ENCODE measurements around the gene TULP4.

Gene TULP4

GRCh38 chr6:158543606-158544185, 231.4 kb downstream of the TULP4 start:
- no peak for ATAC-seq
- TF ChIP-seq TCF4 (CRISPR knock-in tag; IDR thresholded peaks at IDR 0.05; ENCODE audit: borderline replicate concordance) (no peak), ZNF8 (CRISPR knock-in tag; IDR thresholded peaks at IDR 0.05) (no peak), OSR1 (CRISPR knock-in tag; IDR thresholded peaks at IDR 0.05) (no peak), GLIS3 (CRISPR knock-in tag; IDR thresholded peaks at IDR 0.05) (no peak), ESRRG (CRISPR knock-in tag; IDR thresholded peaks at IDR 0.05) (no peak), CSRNP3 (CRISPR knock-in tag; IDR thresholded peaks at IDR 0.05) (no peak)
- TF ChIP-seq, protein P1, sequence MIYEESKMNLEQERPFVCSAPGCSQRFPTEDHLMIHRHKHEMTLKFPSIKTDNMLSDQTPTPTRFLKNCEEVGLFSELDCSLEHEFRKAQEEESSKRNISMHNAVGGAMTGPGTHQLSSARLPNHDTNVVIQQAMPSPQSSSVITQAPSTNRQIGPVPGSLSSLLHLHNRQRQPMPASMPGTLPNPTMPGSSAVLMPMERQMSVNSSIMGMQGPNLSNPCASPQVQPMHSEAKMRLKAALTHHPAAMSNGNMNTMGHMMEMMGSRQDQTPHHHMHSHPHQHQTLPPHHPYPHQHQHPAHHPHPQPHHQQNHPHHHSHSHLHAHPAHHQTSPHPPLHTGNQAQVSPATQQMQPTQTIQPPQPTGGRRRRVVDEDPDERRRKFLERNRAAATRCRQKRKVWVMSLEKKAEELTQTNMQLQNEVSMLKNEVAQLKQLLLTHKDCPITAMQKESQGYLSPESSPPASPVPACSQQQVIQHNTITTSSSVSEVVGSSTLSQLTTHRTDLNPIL (CRISPR knock-in tag; IDR thresholded peaks at IDR 0.05; ENCODE audit: low read depth) = no peak
- TF ChIP-seq, protein P2, sequence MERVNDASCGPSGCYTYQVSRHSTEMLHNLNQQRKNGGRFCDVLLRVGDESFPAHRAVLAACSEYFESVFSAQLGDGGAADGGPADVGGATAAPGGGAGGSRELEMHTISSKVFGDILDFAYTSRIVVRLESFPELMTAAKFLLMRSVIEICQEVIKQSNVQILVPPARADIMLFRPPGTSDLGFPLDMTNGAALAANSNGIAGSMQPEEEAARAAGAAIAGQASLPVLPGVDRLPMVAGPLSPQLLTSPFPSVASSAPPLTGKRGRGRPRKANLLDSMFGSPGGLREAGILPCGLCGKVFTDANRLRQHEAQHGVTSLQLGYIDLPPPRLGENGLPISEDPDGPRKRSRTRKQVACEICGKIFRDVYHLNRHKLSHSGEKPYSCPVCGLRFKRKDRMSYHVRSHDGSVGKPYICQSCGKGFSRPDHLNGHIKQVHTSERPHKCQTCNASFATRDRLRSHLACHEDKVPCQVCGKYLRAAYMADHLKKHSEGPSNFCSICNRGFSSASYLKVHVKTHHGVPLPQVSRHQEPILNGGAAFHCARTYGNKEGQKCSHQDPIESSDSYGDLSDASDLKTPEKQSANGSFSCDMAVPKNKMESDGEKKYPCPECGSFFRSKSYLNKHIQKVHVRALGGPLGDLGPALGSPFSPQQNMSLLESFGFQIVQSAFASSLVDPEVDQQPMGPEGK (CRISPR knock-in tag; IDR thresholded peaks at IDR 0.05; ENCODE audit: borderline replicate concordance) = no peak

- ATAC-seq = no peak
- TF ChIP-seq RARB (CRISPR knock-in tag; IDR thresholded peaks at IDR 0.05) (no peak), ESRRG (CRISPR knock-in tag; IDR thresholded peaks at IDR 0.05) (no peak), PPARA (CRISPR knock-in tag; IDR thresholded peaks at IDR 0.05; ENCODE audit: borderline replicate concordance) (no peak)
Observed at GRCh38 chr6:158544428-158544827, 232.2 kb downstream of the TULP4 start.

- TF ChIP-seq PPARA (CRISPR knock-in tag; IDR thresholded peaks at IDR 0.05; ENCODE audit: borderline replicate concordance) = no peak
- no peak for TF ChIP-seq ISL1 (CRISPR knock-in tag; IDR thresholded peaks at IDR 0.05)
- TF ChIP-seq, protein P2 (CRISPR knock-in tag; IDR thresholded peaks at IDR 0.05; ENCODE audit: borderline replicate concordance) = no peak
- no peak for TF ChIP-seq CSRNP3 (CRISPR knock-in tag; IDR thresholded peaks at IDR 0.05)
- no peak for TF ChIP-seq TCF4 (CRISPR knock-in tag; IDR thresholded peaks at IDR 0.05; ENCODE audit: borderline replicate concordance)
- no peak for TF ChIP-seq RARB (CRISPR knock-in tag; IDR thresholded peaks at IDR 0.05)
- no peak for TF ChIP-seq OSR1 (CRISPR knock-in tag; IDR thresholded peaks at IDR 0.05)
- no peak for TF ChIP-seq GLIS3 (CRISPR knock-in tag; IDR thresholded peaks at IDR 0.05)
- no peak for TF ChIP-seq ARNTL (CRISPR knock-in tag; IDR thresholded peaks at IDR 0.05; ENCODE audit: borderline replicate concordance, low read depth)
- ATAC-seq = no peak
Observed at GRCh38 chr6:158545043-158545966, 233.0 kb downstream of the TULP4 start.

GRCh38 chr6:158548418-158549161, 236.3 kb downstream of the TULP4 start:
- no peak for ATAC-seq
- TF ChIP-seq ARNTL (CRISPR knock-in tag; IDR thresholded peaks at IDR 0.05; ENCODE audit: borderline replicate concordance, low read depth) (no peak), POU6F1 (CRISPR knock-in tag; IDR thresholded peaks at IDR 0.05; ENCODE audit: borderline replicate concordance, low read depth) (no peak), GLIS3 (CRISPR knock-in tag; IDR thresholded peaks at IDR 0.05) (no peak), ZC3H10 (CRISPR knock-in tag; IDR thresholded peaks at IDR 0.05) (no peak), ZNF8 (CRISPR knock-in tag; IDR thresholded peaks at IDR 0.05) (no peak), ZFP30 (CRISPR knock-in tag; IDR thresholded peaks at IDR 0.05) (no peak), SNAI2 (CRISPR knock-in tag; IDR thresholded peaks at IDR 0.05) (no peak), ZNF70 (CRISPR knock-in tag; IDR thresholded peaks at IDR 0.05) (no peak), ESRRG (CRISPR knock-in tag; IDR thresholded peaks at IDR 0.05) (no peak)

Measured in SK-N-SH treated with all-trans-retinoic acid at 6 μM for 48 hours (cell line).